ENCODE data around the gene RAB8A.
"Not testable (repeated sequence)": the region's sequence is repeated elsewhere in the genome, so short reads cannot be mapped to it uniquely, and the experiment has no call there.

RAB8A gene

DNA sequence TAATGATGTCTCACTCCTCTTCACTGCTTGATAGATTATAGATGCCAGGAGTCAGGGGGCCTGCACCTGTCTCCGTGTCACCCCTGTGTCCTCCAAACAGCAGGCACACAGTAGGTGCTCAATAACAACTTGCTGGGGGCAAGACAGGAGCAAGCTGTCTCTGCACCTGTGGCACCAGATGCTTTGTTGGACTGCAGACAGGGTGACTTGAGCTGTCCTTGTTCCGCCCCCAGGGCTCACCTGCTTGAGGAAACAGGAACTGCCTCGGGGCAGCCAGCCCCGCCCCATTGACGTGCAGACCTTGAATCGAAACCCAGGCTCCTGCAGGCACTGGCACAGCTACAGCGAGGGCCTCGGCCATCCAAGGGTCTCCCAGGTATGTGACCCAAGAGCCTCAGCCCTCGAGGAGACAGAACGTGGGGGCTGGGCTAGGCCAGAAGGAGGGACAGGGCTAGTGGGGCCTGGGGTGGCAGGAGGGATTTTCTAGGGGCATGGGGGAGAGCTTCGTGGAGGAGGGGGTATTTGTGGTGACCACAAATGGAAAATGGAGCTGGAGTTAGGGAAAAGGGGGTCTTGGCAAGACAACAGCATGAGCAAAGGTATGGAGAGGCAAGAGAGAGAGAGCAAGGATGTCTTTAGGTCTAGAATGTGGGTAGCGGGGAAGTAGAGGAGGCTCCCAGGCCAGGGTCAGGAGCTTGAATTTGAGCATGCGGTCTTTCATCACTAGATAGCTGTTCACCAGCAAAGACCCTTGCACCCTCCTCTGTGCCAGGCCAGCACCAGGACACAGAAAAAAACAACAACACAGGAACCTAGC is 31.9 kb downstream of the RAB8A start, which contains the start of gene HSH2D:
Gene HSH2D, plus strand, starts transcription at position 287 of the 817 bp plus-strand sequence. CDS start 5,066 bp downstream, outside the sequence.
- peak in 3 of 4 experiments; percentile 31 to 57 (median 38) for DNase-seq

DNA sequence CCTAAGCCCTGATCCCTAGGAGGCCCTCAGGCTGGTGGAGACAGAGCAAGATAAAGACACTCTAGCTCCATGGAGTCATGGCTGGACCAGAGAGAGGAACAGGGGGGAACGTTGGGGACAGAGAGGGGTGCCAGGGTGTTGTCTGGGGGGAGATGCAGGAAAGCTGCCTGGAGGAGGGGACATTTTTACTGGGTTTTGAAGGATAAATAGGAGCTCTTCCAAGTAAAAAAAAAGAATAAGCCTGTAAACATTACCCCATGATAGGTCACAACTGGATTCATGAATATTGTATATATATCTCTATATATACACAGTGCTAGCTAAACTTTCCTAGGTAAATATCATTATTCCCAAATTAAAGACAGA is 32.5 kb downstream of the RAB8A start:
- no peak for DNase-seq

DNA sequence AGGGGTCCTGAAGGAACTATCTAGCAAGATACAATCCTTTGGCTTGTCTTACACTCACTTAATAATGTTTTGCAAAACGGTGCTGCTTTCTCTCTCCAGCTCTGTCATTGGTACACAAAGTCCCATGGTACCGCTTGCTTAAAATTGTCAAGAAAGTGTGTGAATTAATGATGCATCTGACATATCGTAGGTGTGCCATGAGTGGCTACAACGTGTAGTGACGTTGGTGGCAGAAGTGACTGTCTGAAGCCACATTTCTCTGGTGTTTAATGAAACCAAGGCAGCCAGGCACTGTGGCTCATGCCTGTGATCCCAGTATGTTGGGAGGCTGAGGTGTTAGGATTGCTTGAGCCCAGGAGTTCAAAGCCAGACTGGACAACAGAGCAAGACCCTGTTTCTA is 34.4 kb downstream of the RAB8A start:
- DNase-seq, result peak in 1 of 4 experiments; percentile 30

DNA sequence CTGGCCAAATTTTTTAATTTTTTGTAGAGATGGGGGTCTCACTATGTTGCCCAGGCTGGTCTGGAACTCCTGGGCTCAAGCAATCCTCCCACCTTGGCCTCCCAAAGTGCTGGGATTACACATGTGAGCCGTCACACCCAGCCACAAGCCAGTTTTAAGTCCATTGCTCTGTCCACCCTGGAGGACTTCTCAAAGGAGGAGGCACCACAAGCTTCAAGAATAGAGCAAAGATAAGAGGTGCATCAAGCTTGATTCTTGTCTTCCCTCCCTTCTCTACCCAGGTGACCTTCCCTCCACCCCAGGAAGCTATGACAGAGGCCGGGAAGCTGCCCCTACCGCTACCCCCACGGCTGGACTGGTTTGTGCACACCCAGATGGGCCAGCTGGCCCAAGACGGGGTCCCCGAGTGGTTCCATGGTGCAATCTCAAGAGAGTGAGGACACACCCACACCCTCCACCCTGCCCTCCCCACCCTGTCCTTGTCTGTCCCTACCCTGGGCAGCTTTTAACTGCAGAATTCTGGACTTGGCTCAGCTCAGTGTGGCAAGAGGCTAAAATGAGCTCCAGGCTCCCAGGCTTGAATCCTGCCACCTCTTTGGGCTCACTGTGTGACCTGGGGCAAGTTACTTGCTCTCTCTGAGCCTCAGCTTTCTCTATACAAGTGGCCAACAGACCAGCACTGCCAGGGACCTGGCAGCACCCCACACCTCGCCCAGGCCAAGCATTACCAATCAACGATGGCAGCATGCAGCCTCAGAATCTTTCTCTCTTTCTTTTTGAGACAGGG is 36.9 kb downstream of the RAB8A start:
- DNase-seq, result no peak

DNA sequence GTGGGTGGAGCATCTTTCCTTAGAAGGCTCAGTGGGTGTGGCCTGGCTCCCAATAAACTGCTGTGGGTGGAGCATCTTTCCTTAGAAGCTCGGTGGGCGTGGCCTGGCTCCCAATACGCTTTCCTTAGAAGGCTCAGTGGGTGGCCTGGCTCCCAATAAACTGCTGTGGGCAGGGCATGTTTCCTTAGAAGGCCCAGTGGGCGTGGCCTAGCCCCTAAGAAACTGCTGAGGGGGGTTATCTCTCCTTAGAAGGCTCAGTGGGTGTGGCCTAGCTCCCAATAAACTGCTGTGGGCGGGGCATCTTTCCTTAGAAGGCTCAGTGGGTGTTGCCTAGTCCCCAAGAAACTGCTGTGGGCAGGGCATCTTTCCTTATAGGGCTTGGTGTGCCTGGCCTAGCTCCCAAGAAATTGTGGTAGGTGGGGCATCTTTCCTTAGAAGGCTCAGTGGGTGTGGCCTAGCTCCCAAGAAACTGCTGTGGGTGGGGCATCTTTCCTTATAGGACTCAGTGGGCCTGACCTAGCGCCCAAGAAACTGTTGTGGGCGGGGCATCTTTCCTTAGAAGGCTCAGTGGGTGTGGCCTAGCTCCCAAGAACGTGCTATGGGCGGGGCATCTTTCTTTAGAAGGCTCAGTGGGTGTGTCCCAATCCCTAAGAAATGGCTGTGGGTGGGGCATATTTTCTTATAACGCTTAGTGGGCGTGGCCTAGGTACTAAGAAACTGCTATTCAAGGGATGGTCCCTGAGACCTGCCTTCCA is 42.1 kb downstream of the RAB8A start:
- no peak for DNase-seq

DNA sequence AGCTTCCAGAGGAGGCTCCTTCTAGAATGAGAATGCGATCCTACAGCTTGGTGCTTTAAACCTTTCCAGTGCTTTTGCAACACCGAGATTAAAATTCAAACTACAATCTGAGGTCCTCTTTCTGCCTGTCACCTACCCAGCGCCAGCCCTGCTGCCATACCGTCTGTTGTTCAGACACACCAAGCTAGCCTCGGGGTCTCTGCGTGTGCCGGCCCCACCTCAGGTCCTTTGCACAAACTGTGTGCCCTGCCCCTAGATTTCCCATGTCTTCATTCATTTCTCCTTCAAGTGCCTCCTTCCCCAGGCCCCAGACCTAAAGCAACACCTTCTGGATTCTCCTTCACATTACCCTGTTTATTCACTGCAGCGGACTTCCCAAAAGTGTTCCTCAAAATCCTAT is 42.9 kb downstream of the RAB8A start:
- no peak for DNase-seq

DNA sequence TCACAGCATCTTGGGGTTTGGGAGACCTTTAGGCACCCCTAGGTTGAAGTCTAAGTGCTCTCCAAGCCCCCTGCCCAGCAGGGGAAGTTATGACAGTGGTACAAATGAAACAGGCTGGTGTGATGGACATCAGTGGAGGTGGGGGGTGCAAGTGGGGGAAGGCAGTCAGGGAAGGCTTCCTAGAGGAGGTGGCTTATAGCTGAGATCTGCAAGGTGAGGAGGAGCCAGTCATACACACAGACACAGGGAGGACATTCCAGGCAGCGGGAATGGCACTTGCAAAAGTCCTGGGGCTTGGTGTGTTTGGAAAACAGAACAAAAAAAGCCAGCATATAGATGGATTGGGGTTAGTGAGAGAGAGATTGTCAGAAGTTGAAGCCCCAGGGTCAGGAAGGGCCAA is 43.4 kb downstream of the RAB8A start:
- no peak for DNase-seq

DNA sequence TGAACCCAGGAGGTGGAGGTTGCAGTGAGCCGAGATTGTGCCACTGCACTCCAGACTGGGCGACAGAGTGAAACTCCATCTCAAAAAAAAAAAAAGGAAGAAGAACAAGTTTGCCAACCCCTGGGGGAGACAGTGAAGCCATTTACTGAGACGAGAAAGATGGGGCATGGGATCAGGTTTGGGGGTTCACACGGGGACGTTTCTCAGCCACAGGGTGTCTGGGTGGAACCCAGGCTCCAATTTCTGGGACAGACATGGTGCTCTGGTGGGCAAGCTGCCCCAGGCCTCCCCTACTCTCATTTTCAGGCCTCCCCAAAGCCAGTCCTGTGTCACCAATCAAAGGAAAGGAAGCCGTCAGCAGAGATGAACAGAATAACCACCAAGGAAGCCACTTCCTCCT is 45.2 kb downstream of the RAB8A start:
- no peak for DNase-seq

DNA sequence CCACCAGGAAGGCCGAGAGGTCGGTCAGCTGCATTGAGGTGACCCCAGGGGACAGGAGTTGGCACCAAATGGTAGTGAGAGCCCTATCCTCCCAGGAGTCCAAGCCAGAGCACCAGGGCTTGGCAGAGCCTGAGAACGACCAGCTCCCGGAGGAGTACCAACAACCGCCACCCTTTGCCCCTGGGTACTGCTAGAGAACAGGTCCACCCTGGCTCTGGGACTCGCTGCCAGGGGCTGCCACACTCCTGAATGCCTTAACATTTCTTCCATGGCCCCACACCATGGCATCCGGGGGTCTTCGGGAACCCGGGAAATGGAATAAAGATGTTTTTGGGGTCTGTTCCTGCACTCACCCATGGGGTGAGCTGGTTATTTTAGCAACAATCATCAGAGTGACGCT is 45.9 kb downstream of the RAB8A start:
- no peak for DNase-seq

DNA sequence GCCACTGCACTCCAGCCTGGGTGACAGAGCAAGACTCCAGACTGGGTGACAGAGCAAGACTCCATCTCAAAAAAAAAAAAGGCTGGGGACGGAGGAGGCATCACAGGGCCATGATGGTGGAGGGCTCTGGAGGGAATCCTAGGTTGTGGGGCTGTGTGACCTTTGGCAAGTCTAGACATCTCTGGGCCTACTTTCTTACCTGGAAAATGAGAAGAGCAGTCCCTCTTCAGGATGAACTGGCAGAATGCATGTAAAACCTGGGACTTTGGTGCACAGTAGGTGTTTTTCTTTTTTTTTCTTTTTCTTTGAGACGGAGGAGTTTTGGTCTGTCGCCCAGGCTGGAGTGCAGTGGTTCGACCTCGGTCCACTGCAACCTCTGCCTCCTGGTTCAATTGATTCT is 48.0 kb downstream of the RAB8A start:
- DNase-seq, result no peak

DNA sequence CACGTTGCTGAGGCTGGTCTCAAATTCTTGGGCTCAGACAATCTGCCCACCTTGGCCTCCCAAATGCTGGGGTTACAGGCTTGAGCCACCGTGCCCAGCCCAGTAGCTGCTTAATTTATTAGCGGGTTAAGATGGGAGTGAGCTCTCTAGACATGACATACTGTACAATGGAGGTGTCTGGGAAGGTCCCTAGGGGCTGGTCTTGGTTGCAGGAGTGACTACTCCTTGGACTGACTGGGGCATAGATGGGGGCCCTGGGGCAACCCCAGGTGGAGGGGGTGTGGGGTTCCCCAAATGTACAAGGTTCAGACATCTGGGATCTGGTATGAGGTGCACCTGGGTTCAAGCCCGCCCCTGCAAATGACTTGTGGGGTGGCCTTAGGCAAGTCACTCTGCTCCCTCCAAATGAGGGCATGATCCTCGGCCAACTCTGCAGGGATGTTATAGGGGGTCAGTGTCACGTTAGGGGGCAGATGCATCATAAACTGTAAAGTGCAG is 48.8 kb downstream of the RAB8A start:
- no peak for DNase-seq

DNA sequence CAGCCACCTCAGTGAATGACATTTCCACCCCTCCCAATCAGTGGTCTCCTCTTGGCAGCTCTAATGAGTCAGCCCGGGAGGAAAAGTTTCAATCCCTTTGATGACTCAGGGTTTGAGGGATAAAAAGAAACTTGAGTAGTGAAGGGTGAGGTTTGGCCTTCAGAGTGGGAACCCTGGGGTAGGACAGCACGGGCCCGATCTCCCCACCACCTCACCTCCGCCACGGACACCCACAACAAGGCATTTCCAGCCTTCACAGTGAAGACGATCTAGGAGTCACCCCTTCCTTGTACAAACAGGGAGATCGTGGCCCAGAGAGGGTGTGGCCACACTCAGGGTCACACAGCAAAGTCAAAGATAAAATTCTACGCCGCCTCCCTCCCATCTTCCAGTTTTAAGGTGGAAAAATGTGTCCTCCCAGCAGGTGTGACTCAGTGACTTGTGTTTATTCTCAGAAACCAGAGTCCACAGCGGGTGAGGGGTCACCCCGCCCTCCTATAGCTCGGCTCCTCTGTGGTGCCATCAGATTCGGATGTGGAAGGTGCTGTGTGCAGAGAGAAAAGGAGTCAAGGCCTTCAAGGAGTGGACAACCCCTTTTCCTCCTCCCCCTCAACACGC is 49.4 kb downstream of the RAB8A start:
- DNase-seq, result no peak

DNA sequence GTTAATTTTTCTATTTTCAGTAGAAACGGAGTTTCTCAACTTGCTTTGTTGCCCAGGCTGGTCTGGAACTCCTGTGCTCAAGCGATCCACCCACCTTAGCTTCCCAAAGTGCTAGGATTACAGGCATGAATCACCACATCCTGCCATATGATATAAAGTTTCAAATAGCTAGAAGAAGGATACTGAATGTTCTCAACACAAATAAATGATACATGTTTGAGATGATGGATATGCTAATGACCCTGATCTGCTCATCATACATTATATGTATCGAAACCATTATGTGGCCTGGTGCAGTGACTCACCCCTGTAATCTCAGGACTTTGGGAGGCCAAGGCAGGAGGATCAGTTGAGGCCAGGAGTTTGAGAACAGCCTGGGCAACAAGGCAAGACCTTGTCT is 50.2 kb downstream of the RAB8A start:
- DNase-seq, result peak in 1 of 4 experiments; percentile 33

DNA sequence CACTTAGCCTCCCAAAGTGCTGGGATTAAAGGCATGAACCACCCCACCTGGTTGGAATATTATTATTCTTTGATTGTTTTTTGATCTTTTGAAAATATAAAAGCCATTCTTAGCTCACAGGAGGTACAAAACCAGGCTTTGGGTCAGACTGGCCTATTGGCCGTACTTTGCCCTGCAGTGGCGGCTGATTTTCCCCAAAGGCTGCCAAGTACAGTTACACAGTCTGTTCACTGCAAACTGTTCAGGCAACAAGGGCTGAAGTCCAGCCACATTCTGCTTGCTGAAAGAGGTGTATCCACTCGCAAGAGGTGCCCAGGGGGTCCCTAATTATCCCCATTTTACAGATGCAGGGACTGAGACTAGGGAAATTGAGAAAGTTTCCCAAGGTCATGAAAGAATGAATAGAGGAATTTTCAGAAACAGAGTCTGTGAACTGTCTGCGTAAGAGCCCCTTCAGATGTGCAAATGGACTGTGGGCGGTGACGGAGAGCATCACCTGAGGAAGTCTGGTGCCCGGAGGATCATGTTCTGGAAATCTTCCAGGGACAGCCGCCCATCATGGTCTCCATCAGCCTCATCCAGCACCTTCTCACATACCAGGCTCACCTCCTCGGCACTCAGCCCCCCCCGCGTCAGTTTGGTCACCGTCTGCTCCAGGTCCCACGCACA is 52.7 kb downstream of the RAB8A start:
- DNase-seq, result no peak

DNA sequence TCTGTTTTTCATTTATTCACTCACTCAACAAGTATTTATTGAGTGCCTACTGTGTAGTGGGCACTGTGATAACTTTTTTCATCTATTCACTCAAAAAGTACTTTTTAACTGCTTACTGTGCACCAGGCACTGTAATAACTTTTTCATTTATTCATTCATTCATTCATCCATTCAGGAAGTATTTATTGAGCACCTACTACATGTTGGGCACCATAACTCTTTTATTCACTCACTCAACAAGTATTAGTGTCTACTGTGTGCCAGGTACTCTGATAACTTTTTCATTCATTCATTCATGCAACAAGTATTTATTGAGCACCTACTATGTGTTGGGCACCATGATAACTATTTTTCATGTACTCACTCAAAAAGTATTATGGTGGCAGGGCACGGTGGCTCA is 54.7 kb downstream of the RAB8A start:
- DNase-seq, result no peak

DNA sequence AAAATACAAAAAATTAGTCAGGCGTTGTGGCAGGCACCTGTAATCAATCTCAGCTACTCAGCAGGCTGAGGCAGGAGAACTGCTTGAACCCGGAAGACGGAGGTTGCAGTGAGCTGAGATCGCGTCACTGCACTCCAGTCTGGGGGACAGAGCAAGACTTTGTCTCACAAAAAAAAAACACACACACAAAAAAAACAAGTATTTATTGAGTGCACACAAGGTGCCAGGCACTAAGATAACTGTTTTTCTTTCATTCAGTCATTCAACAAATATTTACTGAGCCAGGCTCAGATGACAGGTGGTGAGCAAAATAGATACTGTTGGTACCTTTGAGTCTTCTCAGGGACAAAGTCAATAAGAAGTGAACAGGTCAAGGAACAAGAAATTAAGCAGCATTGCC is 55.4 kb downstream of the RAB8A start:
- no peak for DNase-seq

DNA sequence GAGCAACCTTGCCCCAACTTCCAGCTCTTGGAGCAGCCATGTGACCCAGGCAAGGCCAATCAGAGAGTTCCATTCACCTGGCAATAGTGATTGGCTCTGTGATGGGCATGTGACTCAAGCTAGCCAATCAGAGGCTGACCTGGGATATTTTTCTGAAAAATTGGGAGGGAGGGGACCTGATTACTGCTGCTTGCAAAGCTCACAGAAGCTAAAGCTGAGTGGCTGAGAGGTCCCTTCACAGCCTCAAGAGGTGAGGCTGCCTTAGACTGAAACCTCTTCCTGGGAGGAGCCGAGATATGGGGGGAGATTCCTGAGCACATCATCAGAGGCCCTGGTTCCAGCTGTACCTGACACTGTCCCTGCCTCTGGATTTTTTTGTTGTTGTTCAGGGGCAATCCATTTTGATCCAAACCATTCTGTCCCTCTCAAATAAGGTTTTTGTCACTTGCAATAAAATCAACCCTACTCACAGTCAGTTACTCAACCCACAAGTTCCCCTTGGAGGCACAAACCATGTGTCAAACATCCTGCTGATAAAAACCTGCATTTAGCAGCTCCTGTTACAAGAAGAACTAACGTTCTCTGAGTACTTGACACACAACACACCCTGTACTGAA is 56.9 kb downstream of the RAB8A start:
- DNase-seq, result peak; percentile 54 to 81 (median 73)

DNA sequence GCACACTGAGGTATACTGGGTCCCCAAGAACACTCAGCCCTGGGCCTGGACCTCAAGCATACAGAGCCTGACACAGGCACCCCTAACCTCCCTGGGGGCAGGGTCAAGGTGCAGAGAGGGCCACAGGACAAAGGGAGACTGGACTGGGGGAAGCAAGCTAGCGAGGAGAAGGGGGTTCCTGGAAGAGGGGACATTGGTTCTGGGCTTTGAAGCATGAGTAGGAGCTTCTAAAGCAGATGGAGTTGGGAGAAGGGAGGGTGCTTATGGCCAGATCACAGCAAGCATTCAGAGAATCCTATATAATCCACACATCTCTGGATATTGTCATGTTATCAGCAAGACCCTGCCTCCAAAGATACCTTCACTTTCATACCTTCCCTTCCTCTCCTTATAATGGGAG is 58.4 kb downstream of the RAB8A start:
- no peak for DNase-seq

DNA sequence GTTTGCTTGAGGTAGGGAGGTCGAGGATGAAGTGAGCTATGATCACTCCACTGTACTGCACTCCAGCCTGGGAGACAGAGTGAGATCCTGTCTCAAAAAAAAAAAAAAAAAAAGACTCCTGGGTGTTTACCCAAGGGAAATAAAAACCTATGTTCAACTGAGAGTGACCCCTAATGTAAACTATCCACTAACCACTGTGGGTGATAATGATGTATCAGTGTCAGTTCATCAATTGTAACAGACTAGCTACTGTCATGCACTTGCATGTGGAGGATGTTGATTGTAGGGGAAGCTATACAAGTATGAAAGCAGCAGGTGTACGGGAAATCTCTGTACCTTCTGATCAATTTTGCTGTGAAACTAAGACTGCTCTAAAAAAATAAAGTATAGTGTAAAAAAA is 64.3 kb downstream of the RAB8A start:
- DNase-seq, result no peak

DNA sequence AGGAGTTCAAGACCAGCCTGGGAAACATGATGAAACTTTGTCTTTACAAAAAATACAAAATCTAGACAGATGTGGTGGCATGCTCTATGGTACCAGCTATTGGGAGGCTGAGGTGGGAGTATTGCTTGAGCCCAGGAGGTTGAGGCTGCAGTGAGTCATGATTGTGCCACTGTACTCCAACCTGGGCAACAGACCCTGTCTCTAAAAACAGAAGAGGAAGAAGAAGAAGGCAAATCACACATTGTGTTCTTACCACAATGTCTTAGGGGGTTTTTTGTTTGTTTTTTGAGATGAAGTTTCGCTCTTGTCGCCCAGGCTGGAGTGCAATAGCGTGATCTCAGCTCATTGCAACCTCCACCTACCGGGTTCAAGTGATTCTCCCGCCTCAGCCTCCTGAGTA is 67.2 kb downstream of the RAB8A start:
- not testable (repeated sequence) for DNase-seq

DNA sequence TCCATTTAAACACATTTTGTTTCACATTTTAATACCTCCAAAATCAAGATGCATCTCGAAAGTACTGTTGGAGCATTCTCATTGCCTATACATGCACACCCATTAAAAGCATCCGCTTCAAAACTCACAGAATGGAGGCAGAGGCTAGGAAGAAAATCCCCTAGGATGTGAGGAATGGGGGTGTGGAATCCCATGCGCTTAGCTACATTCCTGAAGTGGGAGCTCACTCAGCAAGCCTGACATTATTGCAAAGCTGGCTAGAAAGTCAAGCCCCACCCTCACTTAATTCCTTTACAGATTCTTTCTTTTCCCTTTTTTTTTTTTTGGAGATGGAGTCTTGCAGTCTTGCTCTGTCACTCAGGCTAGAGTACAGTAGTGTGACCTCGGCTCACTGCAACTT is 68.9 kb downstream of the RAB8A start:
- DNase-seq, result no peak

All from suppressor macrophage (primary cell).